ENCODE results near the gene CCDC85A.
A peak's percentile ranks its signal among the peaks of the same experiment; 100 is the strongest.

CCDC85A gene

GRCh38 chr2:56313500-56313921 is 129.7 kb downstream of the CCDC85A start:
- DNase-seq, result peak in 1 of 2 experiments; percentile 35

GRCh38 chr2:56314371-56314770 is 130.6 kb downstream of the CCDC85A start:
- no peak for DNase-seq

- no peak for DNase-seq
These were observed 131.0 kb downstream of the CCDC85A start for GRCh38 chr2:56314796-56315195.

GRCh38 chr2:56315376-56315775 is 131.6 kb downstream of the CCDC85A start:
- DNase-seq, result peak in 1 of 2 experiments; percentile 24

- no peak for DNase-seq
These were observed 132.2 kb downstream of the CCDC85A start for GRCh38 chr2:56316011-56316410.

- DNase-seq, result no peak
These were observed 134.4 kb downstream of the CCDC85A start for GRCh38 chr2:56318147-56318546.

- DNase-seq, result no peak
These were observed 142.0 kb downstream of the CCDC85A start for GRCh38 chr2:56325661-56326345.

- no peak for DNase-seq
These were observed 142.6 kb downstream of the CCDC85A start for GRCh38 chr2:56326346-56326741.

- no peak for DNase-seq
These were observed 148.0 kb downstream of the CCDC85A start for GRCh38 chr2:56331810-56332209.

- no peak for DNase-seq
These were observed 150.2 kb downstream of the CCDC85A start for GRCh38 chr2:56333812-56334485.

GRCh38 chr2:56334622-56335021 is 150.8 kb downstream of the CCDC85A start:
- DNase-seq, result no peak

GRCh38 chr2:56335101-56335500 is 151.3 kb downstream of the CCDC85A start:
- no peak for DNase-seq

- peak in 1 of 2 experiments; percentile 35 for DNase-seq
These were observed 153.6 kb downstream of the CCDC85A start for GRCh38 chr2:56337342-56337741.

- DNase-seq, result no peak
These were observed 154.4 kb downstream of the CCDC85A start for GRCh38 chr2:56338232-56338631.

GRCh38 chr2:56344771-56345170 is 161.0 kb downstream of the CCDC85A start:
- no peak for DNase-seq

- no peak for DNase-seq
These were observed 164.1 kb downstream of the CCDC85A start for GRCh38 chr2:56347881-56348280.

- DNase-seq, result no peak
These were observed 164.8 kb downstream of the CCDC85A start for GRCh38 chr2:56348392-56349210.

- DNase-seq, result peak in 1 of 2 experiments; percentile 12
These were observed 174.0 kb downstream of the CCDC85A start for GRCh38 chr2:56357655-56358295.

- DNase-seq, result no peak
These were observed 178.1 kb downstream of the CCDC85A start for GRCh38 chr2:56361844-56362243.

- no peak for DNase-seq
These were observed 181.1 kb downstream of the CCDC85A start for GRCh38 chr2:56364902-56365301.

- no peak for DNase-seq
These were observed 185.5 kb downstream of the CCDC85A start for GRCh38 chr2:56369316-56369715.

- DNase-seq, result no peak
These were observed 188.4 kb downstream of the CCDC85A start for GRCh38 chr2:56372071-56372656.

- DNase-seq, result no peak
These were observed 191.5 kb downstream of the CCDC85A start for GRCh38 chr2:56375251-56375650.

All from NCI-H524 (cell line).